NCI-H510A treated with DMSO at 0.1 percent for 48 hours (cell line): ENCODE data around the gene LDB3.

ENCODE experiments used
- DNase-seq: peaks from one replicate; lab custom pipeline; 2025; lab: John Stamatoyannopoulos, UW

The LDB3 gene

DNA sequence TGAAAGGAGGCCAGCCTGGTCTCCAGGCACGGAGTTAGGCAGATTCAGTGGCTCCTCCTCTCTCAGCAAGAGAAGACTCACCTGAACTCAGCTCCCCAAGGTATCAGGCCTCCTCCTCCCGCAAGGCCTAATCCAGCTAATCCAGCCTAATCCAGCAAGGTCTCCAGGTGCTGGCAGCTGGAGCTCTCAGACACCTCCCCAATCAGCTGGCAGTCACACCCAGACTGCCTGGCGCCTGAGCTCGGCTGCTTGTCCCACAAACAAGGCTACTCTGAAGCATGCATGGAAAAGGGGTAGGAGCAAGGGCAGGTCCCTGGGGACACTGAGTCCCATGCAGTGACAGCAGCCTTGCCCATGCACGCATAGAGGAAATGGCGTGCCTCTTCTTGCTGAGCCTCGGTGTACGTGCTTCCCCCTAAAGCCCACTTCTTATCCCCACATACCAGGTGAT lies 17.3 kb upstream of the LDB3 start:
- no peak for DNase-seq

- DNase-seq = no peak
Measured at GRCh38 chr10:86651631-86652331, 16.5 kb upstream of the LDB3 start.

DNA sequence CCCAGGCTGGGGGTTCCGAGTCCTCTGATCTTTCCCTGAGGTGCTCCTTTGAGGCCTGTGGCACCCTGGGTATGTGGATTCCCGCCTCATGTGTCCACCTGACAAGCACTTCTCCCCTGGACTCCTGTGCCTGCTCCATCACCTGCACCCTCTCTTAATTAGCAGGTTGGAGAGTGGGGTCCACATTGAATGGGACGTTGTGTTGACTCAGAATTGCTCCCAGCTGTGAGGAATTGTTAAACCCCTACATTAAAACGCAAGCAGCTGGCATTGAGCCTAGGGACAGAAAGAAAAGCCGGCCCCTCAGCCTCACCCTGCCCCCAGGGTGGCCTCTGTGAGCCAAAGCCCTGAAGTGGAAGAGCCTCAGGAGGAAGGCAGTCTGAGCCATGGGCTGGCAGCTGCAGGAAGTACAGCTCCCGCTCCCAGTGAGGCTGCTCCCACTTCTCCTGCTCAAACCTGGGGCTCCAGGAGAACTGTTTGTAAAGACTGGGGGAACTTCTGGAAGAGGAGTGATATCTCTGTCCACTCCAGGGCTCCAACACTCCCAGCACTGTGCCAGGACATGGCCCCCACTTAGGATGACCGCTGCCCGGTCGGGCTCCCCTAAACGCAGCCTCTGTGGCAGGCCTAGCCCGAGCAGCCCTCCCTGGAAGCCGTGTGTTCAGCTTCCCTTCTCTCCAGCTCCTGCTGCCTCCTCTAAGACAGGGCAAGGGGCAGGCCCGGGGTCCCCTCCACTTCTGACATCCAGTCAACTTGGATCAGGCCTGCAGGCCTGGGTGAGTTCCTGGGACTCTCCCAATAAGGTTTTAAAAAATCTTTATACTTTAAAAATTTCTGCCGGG lies 15.7 kb upstream of the LDB3 start:
- DNase-seq = peak; percentile 70

- no peak for DNase-seq
Measured at GRCh38 chr10:86653379-86653778, 14.9 kb upstream of the LDB3 start.

DNA sequence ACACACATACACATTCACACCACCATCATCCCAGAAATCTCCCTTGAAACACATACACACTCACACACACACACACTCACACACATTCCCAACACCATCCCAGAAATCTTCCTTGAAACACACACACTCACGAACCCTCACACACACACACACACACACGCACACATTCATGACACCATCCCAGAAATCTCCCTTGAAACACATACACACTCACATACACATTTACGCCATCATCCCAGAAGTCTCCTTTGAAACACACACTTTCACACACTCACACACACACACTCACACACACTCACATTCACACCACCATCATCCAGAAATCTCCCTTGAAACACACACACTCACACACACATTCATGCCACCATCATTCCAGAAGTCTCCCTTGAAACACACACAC lies 14.3 kb upstream of the LDB3 start:
- no peak for DNase-seq

- DNase-seq = no peak
Measured at GRCh38 chr10:86654411-86655172, 13.7 kb upstream of the LDB3 start, which contains the start of gene OPN4. OPN4 (plus strand) TSS chr10:86654547; CDS start chr10:86654784, 237 bp downstream.

DNA sequence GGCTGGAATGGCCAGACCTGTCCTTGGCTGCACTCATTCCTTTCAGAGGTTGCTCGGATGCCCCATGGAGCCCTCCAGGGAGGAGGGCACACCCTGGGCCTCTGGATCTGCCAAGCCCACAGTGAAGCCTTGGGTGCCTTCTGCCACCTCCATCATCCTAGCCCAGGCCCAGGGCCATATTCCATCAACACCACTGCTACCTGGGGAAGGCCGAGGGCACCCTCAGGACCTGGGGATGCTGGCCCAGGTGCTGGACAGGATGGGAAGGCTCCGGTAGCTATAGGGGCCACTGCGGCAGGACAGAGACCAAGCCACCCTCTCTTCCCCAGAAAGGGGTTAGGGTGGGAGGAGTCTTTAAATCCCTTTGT lies 13.2 kb upstream of the LDB3 start:
- DNase-seq = no peak

- DNase-seq = no peak
Measured at GRCh38 chr10:86655596-86655995, 12.7 kb upstream of the LDB3 start.

DNA sequence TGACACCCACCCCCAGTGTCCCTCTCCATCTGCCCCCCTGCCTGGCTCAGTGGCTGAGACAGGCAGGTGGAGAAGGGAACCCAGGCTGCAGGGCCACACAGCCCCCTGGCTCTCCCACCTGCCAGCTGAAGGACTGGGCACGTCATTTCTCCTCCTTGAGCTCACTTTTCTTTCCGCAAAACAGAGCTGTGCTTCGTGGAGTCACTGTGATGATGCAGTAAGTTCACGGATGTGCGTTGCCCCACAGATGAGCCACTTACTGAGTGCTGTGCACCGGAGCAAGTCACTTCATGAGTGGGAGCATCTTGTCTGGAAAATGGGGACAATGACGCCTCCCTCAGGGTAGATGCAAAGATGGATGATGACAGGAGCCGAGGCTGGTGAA lies 11.3 kb upstream of the LDB3 start:
- no peak for DNase-seq

- DNase-seq = no peak
Measured at GRCh38 chr10:86657396-86658011, 10.8 kb upstream of the LDB3 start.

DNA sequence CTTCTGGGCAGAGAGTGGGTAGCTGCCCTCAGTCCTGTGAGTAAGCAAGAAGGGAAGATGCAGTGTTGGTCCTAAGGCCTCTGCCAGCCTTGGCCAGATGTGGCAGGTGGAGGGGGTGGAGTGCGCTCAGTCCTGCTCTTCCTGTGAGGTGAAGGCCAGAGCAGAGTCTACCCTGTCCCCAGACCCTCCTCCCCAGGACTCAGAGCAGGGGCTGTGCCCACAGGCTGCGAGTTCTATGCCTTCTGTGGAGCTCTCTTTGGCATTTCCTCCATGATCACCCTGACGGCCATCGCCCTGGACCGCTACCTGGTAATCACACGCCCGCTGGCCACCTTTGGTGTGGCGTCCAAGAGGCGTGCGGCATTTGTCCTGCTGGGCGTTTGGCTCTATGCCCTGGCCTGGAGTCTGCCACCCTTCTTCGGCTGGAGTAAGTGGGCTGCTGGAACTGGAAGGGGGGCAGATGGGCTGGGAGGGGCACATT lies 10.0 kb upstream of the LDB3 start:
- no peak for DNase-seq

- no peak for DNase-seq
Measured at GRCh38 chr10:86658751-86659150, 9.6 kb upstream of the LDB3 start.

- no peak for DNase-seq
Measured at GRCh38 chr10:86659161-86659691, 9.1 kb upstream of the LDB3 start.

DNA sequence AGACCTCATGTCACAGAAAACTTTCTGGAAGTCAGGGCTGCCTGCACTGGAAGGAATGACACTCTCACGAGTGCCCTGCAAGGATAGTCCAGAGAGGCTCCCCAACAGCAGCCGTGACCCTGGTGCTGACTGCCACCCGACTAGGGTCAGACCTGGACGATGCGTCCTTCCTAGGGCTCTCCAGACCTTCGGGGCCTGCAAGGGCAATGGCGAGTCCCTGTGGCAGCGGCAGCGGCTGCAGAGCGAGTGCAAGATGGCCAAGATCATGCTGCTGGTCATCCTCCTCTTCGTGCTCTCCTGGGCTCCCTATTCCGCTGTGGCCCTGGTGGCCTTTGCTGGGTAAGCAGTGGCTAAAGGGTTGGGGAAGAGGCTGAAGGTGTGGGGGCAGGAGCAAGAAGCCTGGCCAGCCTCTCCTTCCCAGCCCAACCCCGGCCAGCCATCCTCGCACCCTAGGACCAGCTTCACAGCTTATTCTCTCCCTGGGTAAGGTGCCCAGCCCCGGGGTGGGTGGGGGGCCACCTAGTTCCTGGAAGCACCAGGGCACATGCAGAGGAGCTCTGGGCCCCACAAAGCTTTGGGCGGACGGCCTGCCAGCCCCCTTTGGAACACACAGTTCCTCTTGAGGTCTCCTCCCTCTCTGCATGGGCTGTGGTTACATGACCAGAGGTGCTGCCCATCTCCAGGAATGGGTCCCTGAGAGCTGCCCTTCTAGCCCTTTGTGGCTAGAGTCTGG lies 8.4 kb upstream of the LDB3 start:
- no peak for DNase-seq

- DNase-seq = no peak
Measured at GRCh38 chr10:86661161-86662025, 6.9 kb upstream of the LDB3 start.

DNA sequence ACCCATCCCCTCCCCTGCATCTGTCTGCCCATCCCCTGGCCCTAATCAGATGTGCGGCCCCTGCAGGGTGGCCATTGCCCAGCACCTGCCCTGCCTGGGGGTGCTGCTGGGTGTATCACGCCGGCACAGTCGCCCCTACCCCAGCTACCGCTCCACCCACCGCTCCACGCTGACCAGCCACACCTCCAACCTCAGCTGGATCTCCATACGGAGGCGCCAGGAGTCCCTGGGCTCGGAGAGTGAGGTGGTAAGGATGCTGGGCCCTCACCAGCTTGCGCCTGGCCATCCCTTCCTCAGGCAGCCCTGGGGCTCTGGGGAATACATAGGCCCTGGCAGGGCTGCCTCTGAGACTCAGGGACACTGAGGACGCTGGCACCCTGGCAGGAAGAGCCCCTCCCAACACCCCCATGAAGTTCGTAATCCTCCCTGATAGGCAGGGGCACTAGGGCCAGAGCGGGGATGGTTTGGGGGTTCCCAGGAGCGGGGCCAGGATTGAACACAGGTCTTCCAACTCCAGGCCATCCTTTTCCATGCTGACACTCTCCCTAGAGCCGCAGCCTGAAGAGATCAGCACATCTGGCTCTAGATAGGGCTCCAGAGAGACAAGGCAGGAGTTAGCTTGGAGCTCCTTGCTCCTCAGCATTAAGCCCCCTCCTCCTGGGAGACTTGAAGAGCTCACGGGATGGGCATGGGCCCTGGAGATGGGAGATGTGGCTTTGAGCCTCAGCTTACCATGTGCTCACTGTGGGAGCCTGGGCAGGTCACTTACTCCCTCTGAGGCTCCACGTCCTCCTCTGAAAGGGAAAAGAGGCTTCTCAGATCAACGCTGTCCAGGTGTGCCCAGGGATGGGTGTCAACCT lies 5.9 kb upstream of the LDB3 start:
- no peak for DNase-seq

- no peak for DNase-seq
Measured at GRCh38 chr10:86663046-86663345, 5.3 kb upstream of the LDB3 start.

GRCh38 chr10:86663576-86664339 lies 4.6 kb upstream of the LDB3 start:
- no peak for DNase-seq
